Fibroblast of skin of left biceps (primary cell): ENCODE results near the gene EVA1B.

Experiments used
- DNase-seq, 2 experiments: peaks; one replicate each; pipeline ENCODE4 v3.0.0-alpha.2; 2013; ENCODE audit warnings: low read depth in 2 of 2

The EVA1B gene

DNA sequence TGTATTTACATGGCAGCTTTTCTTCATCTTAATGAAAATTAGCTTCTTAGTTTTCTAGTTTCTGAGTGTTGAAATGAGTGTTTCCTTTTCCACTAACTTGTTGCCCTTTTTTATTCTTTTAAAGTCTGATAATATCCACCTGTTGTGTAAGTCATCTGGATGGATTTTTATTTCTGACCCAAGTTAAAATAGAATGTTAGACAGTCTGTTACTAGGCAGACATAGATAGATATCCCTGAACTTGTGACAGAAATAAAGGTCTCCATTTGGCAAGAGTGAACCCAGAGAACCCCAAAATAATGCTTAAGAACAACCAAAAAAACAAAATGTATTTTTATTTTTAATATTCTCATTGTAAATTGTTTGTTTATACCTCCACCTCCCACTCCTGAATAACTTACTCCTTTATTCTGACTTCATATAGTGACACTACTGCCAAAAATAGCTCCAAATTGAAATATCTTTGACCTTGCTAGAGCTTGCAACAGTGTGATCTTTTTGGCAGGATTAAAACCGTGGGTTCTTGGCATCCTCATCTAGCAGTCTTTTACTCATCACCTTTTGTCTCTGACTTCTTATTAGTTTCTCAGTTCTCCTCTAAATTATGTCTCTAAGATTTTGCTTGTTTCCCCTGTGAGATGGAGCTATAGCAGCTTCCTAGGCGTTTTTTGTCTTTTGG, 44.2 kb downstream of the EVA1B start:
- no peak for DNase-seq

DNA sequence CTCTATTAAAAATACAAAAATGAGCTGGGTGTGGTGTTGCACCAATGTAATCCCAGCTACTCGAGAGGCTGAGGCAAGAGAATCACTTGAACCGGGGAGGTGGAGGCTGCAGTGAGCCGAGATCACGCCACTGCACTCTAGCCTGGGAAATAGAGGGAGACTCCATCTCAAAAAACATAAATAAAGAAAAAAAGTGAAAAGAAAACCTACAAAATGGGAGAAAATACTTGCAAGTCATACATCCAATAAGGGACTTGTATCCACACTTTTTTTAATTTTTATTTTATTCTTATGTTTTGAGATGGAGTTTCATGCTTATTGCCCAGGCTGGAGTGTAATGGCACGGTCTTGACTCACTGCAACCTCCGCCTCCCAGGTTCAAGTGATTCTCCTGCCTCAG, 46.8 kb downstream of the EVA1B start:
- no peak for DNase-seq

DNA sequence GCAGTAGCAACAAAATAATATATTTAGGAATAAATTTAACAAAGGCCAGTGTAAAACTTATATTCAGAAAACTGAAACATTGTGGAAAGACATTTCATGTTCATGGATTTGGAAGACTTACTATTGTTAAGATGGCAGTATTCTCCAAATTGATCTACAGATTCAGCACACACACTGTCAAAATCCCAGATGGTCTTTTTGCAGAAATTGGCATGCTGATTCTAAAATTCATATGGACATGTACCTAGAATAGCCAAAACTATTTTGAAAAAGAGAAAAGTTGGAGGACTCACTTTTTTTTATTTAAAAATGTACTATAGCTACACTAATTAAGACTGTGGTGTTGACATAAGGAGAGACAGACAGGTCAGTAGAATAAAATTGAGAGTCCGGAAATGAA, 49.2 kb downstream of the EVA1B start:
- no peak for DNase-seq

DNA sequence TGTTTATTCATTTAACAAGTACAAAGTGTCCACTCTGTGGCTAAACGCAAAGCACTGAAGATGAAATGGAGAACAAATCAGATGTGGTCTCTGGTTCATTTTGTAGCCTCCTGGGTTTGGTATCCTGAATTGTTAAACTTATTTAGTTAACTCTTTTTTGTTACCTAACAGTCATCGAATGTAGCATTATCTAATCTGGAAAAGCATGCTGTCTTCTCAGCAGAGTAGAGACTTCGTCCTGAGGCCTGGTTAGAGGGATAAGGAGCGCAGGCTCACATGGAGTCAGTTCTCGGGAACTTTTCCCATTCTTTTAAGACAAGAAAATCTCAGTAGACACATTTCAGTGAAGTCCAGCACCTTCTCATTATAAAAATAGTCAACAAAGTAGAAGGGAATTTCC, 50.4 kb downstream of the EVA1B start:
- no peak for DNase-seq
